Astrocyte of the spinal cord (primary cell): Measurements from ENCODE around the gene BNIP1.

Experiments
- DNase-seq: peaks from one replicate; pipeline ENCODE4 v3.0.0; 2011; ENCODE audit warnings: low read depth, low spot score
- H3K4me3 ChIP-seq: 2 replicates; pipeline ENCODE4 v1.5.1; 2011; ENCODE audit warnings: low read depth, mild to moderate bottlenecking, low read length, moderate library complexity
- in situ Hi-C: cut with HindIII; loops from 2 replicates; pipeline ENCODE4 v1.10.0; 2017; ENCODE audit warnings: low sequenced_read_pairs
- TF ChIP-seq, protein P1 (sequence below): IDR thresholded peaks from 2 replicates; pipeline ENCODE4 v1.5.1; 2012; ENCODE audit warnings: low read depth, mild to moderate bottlenecking, low read length, inconsistent platforms

BNIP1 gene

GRCh38 chr5:173202266-173202875 lies 58.0 kb downstream of the BNIP1 start:
- TF ChIP-seq, protein P1, sequence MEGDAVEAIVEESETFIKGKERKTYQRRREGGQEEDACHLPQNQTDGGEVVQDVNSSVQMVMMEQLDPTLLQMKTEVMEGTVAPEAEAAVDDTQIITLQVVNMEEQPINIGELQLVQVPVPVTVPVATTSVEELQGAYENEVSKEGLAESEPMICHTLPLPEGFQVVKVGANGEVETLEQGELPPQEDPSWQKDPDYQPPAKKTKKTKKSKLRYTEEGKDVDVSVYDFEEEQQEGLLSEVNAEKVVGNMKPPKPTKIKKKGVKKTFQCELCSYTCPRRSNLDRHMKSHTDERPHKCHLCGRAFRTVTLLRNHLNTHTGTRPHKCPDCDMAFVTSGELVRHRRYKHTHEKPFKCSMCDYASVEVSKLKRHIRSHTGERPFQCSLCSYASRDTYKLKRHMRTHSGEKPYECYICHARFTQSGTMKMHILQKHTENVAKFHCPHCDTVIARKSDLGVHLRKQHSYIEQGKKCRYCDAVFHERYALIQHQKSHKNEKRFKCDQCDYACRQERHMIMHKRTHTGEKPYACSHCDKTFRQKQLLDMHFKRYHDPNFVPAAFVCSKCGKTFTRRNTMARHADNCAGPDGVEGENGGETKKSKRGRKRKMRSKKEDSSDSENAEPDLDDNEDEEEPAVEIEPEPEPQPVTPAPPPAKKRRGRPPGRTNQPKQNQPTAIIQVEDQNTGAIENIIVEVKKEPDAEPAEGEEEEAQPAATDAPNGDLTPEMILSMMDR: no peak
- in situ Hi-C loops: no loop called here
- DNase-seq: no peak
- no peak overlapping the region for H3K4me3 ChIP-seq

- DNase-seq: peak; percentile 15
- no peak overlapping the region for H3K4me3 ChIP-seq
- TF ChIP-seq, protein P1: peak; percentile 60
- in situ Hi-C loops: no loop called here
Observed at GRCh38 chr5:173204185-173204979, 60.1 kb downstream of the BNIP1 start.

DNA sequence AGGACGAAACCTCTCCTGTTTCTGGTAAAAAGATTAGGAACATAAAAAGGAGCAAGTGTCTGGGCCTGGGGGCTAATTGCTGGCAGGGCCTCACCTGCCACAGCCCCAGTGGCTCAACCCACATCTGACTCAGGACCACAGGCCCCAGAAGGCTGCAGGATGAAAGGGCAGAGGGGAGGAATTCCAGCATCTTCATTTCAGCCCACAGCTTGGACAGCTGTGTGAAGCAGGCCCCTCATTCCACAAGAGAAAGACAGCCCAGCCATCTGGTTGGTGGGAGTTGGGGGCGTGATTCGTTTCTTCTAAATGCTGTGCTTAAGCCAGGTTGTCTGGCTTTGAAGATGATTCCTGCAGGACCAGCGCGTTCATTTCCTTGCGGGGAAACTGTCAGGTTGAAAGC lies 61.6 kb downstream of the BNIP1 start:
- H3K4me3 ChIP-seq: no peak overlapping the region
- DNase-seq: no peak
- in situ Hi-C loops: no loop called here
- TF ChIP-seq, protein P1: no peak

- DNase-seq: no peak
- no peak overlapping the region for H3K4me3 ChIP-seq
- in situ Hi-C loops: no loop called here
- TF ChIP-seq, protein P1: no peak
Observed at GRCh38 chr5:173208296-173208695, 64.0 kb downstream of the BNIP1 start.

- in situ Hi-C loops: no loop called here
- no peak overlapping the region for H3K4me3 ChIP-seq
- TF ChIP-seq, protein P1: no peak
- DNase-seq: no peak
Observed at GRCh38 chr5:173210877-173211276, 66.5 kb downstream of the BNIP1 start.

DNA sequence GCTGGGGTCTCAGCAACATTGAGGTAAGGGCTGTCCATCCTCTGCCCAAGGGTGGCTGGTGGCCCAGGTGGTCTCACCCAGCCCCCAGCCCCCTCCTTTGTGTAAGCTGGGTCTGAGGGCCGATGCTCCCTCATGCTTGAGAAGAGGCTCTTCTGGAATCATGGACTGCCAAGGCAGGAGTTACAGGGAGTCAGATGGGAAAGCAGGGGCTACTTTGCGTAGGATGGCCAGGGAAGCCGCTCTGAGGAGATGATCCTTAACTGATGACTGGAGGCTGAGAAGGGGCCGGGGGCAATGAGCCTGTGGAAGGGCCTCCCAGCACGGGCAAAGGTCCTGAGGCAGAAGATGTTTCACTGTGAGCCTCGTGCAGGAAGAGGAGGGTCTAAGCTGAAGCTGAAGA lies 67.0 kb downstream of the BNIP1 start:
- H3K4me3 ChIP-seq: no peak overlapping the region
- in situ Hi-C loops: no loop called here
- TF ChIP-seq, protein P1: no peak
- DNase-seq: no peak
